Measurements from ENCODE around the gene PTH2R. TPM values are rescaled to one million over a fixed set of nuclear protein-coding genes. Genes with fewer than 3 reads are reported as not detected.
"Not testable (repeated sequence)": the region's sequence is repeated elsewhere in the genome, so short reads cannot be mapped to it uniquely, and the experiment has no call there.

Gene PTH2R
- total RNA-seq, 1 donor from 2014 or later, result not detected

DNA sequence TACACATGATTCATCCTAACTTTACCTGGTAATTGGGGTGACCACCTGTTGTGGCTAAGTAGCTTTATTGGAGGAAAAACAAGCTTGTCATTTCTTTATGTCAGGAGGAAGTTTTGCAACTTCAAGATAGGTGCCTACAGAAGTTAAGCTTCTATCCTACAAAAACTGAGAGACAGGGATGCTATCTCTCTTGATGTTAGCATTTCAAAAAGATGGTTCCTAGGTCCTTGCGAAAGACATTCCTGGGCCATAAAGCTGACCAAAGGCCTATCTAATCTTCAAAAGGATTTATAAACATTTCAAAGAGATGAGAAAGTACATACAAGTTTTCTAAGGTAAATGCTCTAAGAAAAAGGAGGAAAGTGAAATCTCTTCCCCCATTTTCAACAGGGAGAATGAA lies 61.0 kb downstream of the PTH2R start:
- ATAC-seq (ENCODE audit: poor library complexity) (no peak), DNase-seq (no peak)
- intact Hi-C loops (cut with DNase I), result no loop called here

GRCh38 chr2:208477741-208478140 lies 71.1 kb downstream of the PTH2R start:
- ATAC-seq (ENCODE audit: poor library complexity) (no peak), DNase-seq (no peak)
- intact Hi-C loops (cut with DNase I), result no loop called here

GRCh38 chr2:208479342-208479741 lies 72.8 kb downstream of the PTH2R start:
- ATAC-seq (ENCODE audit: poor library complexity) (no peak), DNase-seq (no peak)
- intact Hi-C loops (cut with DNase I), result no loop called here

- ATAC-seq (ENCODE audit: poor library complexity); intact Hi-C loops (cut with DNase I); DNase-seq: not testable (repeated sequence)
These were observed 75.4 kb downstream of the PTH2R start for GRCh38 chr2:208481945-208482344.

DNA sequence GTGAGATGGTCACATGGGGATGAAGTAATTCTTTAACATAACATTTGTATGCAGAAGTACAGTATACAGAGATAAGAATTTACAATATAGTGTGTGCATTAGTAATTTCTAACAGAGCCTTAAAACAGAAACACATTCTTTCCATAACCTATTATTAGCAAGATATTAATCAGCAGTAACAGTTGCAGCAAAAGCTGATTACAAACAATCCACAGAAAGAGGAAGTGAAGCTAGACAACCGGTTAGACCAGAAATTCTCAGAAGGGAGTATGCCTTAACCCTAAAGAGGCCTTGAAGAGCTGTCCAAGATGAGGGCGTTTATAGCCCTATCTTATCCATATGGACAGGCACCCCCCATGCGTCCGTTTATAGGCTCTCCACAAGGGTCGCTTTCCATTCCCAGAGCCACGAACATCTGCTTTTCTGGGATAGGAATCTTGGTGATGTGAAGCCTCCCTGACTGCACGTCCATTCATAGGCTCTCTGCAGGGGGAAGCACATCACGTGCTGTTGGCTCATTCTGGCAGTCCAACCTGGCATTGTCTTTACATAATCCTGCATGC lies 75.9 kb downstream of the PTH2R start:
- intact Hi-C loops (cut with DNase I); ATAC-seq (ENCODE audit: poor library complexity); DNase-seq: not testable (repeated sequence)

DNA sequence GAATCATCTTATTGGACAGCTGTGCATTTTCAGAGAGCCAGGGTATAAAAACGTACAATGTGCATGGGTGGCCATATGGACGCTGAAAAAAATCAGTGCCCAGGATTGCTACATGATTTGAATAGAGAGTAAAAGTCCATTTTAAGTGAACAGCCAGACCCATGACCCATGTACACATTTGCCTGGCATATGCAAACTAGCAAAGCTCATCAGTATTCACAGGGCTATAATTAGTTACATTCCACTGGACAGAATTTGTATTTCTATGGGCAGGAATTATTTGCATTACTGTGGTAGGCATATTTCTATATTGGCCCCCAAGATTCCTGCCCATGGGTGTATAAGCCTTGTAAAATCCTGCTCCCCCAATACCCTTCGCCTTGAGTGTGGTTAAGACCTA lies 78.8 kb downstream of the PTH2R start:
- no peak for ATAC-seq (ENCODE audit: poor library complexity)
- no peak for DNase-seq
- intact Hi-C loops (cut with DNase I), result no loop called here

DNA sequence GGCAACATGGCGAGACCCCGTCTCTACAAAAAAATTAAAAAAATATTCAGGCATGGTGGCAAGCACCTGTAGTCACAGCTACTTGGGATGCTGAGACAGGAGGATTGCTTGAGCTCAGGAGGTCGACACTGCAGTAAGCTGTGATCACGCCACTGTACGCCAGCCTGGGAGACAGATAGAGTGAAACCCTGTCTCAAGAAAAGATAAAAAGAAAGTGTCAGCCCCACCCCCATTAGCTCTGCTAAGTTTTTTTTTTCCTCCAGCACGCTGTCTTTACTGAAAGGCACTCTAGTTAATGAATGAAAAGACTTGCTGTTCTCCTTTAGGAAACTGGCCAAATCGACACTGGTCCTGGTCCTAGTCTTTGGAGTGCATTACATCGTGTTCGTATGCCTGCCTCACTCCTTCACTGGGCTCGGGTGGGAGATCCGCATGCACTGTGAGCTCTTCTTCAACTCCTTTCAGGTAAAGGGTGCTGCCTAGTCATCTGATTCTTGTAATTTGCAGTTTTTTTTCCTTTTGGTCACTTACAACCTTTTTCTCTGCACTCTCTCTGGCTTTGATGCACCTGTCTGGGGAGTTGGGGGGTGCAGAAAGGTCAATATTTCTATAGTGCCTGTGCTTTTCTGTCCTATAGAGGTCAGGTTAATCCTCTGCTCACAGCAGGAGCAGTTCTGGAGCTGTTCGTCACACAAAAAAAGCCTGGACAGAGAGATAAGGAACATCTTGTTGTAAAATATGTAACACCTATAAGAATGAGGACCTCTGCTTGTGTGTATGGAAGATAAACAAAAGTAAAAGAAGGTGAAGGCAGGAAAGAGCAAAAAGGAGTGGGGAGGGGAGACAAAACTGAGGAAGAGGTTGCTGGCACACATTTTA lies 82.3 kb downstream of the PTH2R start:
- intact Hi-C loops (cut with DNase I), result no loop called here
- DNase-seq, result no peak
- ATAC-seq (ENCODE audit: poor library complexity), result no peak

DNA sequence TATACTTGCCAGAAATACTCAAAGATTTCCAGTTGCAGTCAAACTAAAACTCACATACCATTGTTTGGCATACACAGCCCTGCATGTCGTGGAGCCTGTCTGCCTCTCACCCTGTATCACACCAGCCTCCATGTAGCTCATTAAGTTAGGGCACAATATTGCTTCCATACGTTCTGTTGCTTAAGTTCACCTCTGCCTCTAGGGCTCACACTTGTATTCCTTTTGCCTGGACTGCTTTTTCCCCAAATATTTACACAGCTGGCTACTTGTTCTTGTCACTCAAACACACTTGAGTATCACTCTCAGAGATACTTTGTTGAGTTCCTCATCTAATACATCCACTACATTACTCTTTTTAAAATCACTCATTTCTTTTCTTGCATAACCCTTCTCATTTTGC lies 83.1 kb downstream of the PTH2R start:
- intact Hi-C loops (cut with DNase I), result no loop called here
- ATAC-seq (ENCODE audit: poor library complexity), result no peak
- DNase-seq, result no peak

GRCh38 chr2:208490492-208490891 lies 83.9 kb downstream of the PTH2R start:
- no peak for DNase-seq
- ATAC-seq (ENCODE audit: poor library complexity), result no peak
- intact Hi-C loops (cut with DNase I), result no loop called here

DNA sequence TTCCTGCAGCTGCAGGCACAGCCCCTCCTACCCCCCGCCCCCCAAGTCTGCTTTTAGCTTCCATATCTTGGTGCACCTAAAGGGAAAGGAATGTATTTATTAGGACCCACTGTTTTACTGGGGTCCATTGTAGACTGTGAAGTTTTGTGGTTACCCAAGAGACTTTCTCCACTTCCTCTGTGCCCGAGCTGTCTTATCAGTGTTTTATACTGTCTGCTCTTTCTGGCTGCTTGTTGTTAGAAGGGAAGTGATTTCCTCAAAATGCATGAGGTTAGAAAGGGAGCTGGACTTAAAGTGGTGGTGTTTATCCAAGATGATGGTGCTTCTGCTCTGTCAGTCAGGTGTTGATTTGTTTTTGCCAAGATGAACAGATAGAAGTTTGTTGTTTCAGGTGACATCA lies 85.0 kb downstream of the PTH2R start:
- ATAC-seq (ENCODE audit: poor library complexity) (no peak), DNase-seq (no peak)
- intact Hi-C loops (cut with DNase I), result no loop called here

DNA sequence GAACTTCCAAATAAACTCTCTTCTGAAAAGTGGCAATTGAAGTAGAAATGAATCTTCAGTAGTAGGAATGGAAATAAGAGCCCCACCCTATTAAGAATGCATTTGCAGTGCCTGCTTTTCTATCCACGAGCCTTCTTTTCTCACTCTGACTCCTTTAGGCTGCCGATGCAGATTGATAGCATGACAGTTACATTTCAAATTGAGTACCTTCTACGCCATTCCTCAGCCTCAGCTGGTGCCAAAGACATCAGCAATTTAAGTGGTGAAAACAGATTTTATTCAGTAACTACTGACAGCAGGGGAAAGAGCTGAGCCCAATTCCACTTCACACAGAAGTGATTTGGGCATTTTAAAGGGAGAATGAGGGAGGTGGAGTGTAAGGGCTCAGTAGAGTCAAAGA lies 85.5 kb downstream of the PTH2R start:
- intact Hi-C loops (cut with DNase I), result no loop called here
- DNase-seq (no peak), ATAC-seq (ENCODE audit: poor library complexity) (no peak)

DNA sequence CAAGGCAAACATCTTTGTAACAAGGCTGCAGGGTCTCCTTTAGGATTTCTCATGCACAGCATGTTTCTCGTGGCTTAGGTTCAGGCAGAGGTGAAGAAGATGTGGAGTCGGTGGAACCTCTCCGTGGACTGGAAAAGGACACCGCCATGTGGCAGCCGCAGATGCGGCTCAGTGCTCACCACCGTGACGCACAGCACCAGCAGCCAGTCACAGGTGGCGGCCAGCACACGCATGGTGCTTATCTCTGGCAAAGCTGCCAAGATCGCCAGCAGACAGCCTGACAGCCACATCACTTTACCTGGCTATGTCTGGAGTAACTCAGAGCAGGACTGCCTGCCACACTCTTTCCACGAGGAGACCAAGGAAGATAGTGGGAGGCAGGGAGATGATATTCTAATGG lies 86.6 kb downstream of the PTH2R start:
- ATAC-seq (ENCODE audit: poor library complexity), result no peak
- DNase-seq, result no peak
- intact Hi-C loops (cut with DNase I), result no loop called here

DNA sequence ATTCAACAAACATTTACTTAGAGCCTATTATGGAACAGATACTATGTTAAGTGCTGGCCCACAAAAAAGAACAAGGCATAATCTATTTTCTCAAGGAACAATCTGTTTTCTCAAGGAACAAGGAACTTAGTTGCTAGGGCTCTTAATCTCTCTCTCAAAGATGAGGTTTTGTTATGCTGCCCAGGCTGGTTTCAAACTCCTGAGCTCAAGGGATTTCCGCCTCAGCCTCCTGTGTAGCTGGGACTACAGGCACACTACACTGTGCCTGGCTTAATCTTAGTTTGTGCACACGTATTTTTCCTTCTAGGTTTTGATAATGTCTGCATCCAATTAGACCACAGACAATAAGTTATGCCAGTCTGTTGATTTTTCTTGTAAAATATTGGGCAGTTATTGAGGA lies 89.5 kb downstream of the PTH2R start:
- intact Hi-C loops (cut with DNase I), result no loop called here
- DNase-seq (no peak), ATAC-seq (ENCODE audit: poor library complexity) (no peak)

- ATAC-seq (ENCODE audit: poor library complexity) (no peak), DNase-seq (no peak)
- intact Hi-C loops (cut with DNase I), result no loop called here
These were observed 94.6 kb downstream of the PTH2R start for GRCh38 chr2:208501206-208501605.

DNA sequence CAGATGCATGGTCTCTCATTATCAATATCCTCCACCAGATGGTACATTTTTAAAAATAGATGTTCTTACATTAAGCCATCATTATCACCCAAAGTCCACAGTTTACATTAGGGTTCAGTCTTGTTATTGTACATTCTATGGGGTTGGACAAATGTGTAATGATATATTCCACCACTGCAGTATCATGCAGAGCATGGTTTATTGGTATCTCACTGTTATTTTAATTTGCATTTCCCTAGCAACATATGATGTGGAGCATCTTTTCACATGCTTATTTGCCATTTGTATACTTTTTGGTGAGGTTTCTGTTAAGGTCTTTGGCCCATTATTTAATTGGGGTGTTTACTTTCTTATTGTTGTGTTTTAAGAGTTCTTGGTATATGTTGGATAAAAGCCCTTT lies 95.7 kb downstream of the PTH2R start:
- DNase-seq (no peak), ATAC-seq (ENCODE audit: poor library complexity) (no peak)
- intact Hi-C loops (cut with DNase I), result no loop called here

GRCh38 chr2:208505365-208505764 lies 98.8 kb downstream of the PTH2R start:
- DNase-seq; intact Hi-C loops (cut with DNase I); ATAC-seq (ENCODE audit: poor library complexity): not testable (repeated sequence)

- ATAC-seq (ENCODE audit: poor library complexity) (no peak), DNase-seq (no peak)
- intact Hi-C loops (cut with DNase I), result no loop called here
These were observed 103.0 kb downstream of the PTH2R start for GRCh38 chr2:208509586-208509985.

DNA sequence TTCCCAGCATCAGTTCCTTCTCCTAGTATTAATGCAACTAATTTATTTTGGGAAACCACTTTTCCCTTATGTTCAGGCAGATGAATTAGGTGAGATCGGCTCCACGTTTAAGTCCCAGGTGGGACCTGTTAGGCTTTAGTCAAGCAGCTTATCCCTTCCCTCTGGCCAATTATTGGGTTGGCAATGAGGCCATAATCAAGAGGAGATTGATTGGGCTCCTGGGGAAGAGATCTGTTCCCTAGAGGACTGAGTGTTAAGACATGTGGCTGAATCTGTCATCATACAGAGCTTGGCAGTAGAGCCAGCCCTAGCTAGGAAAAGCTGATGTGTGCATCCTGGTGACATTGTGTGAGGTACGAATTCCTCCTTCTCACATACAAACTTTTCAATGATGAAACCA lies 104.4 kb downstream of the PTH2R start:
- no peak for DNase-seq
- no peak for ATAC-seq (ENCODE audit: poor library complexity)
- intact Hi-C loops (cut with DNase I), result no loop called here

GRCh38 chr2:208511573-208511972 lies 105.0 kb downstream of the PTH2R start:
- ATAC-seq (ENCODE audit: poor library complexity) (no peak), DNase-seq (no peak)
- intact Hi-C loops (cut with DNase I), result no loop called here

GRCh38 chr2:208515099-208515498 lies 108.5 kb downstream of the PTH2R start:
- DNase-seq (no peak), ATAC-seq (ENCODE audit: poor library complexity) (no peak)

More at GRCh38 chr2:208515099-208515498, 108.5 kb downstream of the PTH2R start:
- intact Hi-C loops (cut with DNase I), result no loop called here

Data from Right ventricle myocardium superior (tissue), 1 donor.